H1 (cell line): Measurements from ENCODE around the gene MYL5. TPM values are rescaled to one million over a fixed set of nuclear protein-coding genes. Genes with fewer than 3 reads are reported as not detected.

Source experiments
- CTCF ChIA-PET: fragments of 300-600 bp; sonication (Branson Sonifier 250); formaldehyde crosslinking; loops from one replicate; lab custom pipeline; 2021; ENCODE audit not compliant: partially characterized antibody; lab: Charles Lee
- POLR2A ChIA-PET: fragments of 300-600 bp; sonication (Branson Sonifier 250); formaldehyde crosslinking; loops from one replicate; lab custom pipeline; 2021; ENCODE audit warnings: inconsistent platforms; ENCODE audit not compliant: partially characterized antibody; lab: Charles Lee
- DNase-seq, 2 experiments: peaks; one replicate each; pipeline versions ENCODE4 v3.0.0 to v3.0.0-alpha.2; 2010 to 2022; ENCODE audit warnings: low spot score in 2 of 2, low read depth in 1 of 2, mixed read lengths in 1 of 2
- FAIRE-seq: peaks from 2 replicates; lab custom pipeline; 2011; peaks lifted over from hg19 to GRCh38; lab: Jason Lieb, UNC
- H2AFZ ChIP-seq: 2 replicates; pipeline ENCODE4 v1.8.1; 2012; ENCODE audit warnings: low read length, inconsistent platforms
- H2AK5ac ChIP-seq: 2 replicates; pipeline ENCODE4 v1.6.1; 2013; ENCODE audit warnings: low read depth, low read length
- H2BK120ac ChIP-seq: replicated peaks from 2 replicates; pipeline ENCODE3; 2013; ENCODE audit warnings: low read depth, low read length, inconsistent platforms
- H2BK12ac ChIP-seq: 2 replicates; pipeline ENCODE4 v1.6.1; 2013; ENCODE audit warnings: low read depth, low read length
- H2BK15ac ChIP-seq: 2 replicates; pipeline ENCODE4 v1.6.1; 2013; ENCODE audit warnings: low read length
- H2BK20ac ChIP-seq: 2 replicates; pipeline ENCODE4 v1.6.1; 2013; ENCODE audit warnings: low read length
- H2BK5ac ChIP-seq: 2 replicates; pipeline ENCODE4 v1.6.1; 2013; ENCODE audit warnings: low read depth, low read length
- H3K14ac ChIP-seq: 2 replicates; pipeline ENCODE4 v1.6.1; 2013; ENCODE audit warnings: inconsistent platforms; ENCODE audit not compliant: insufficient read length
- H3K18ac ChIP-seq: 2 replicates; pipeline ENCODE4 v1.6.1; 2013; ENCODE audit warnings: low read length; ENCODE audit errors: extremely low read depth
- H3K23ac ChIP-seq: 2 replicates; pipeline ENCODE4 v1.6.1; 2013; ENCODE audit warnings: inconsistent platforms; ENCODE audit not compliant: insufficient read length
- H3K23me2 ChIP-seq: 2 replicates; pipeline ENCODE4 v1.6.1; 2013; ENCODE audit warnings: low read depth, low read length
- H3K27ac ChIP-seq: 2 replicates; pipeline ENCODE4 v1.6.1; 2011; ENCODE audit warnings: low read depth, low read length, inconsistent platforms
- H3K27me3 ChIP-seq, 4 experiments: replicated peaks in 1 of 4; 1 replicate in 1 of 4; 2 replicates in 3 of 4; pipeline versions ENCODE4 v1.6.1 to v1.8.1; 2011 to 2013; ENCODE audit warnings: low read length in 3 of 4, mild to moderate bottlenecking in 3 of 4, inconsistent platforms in 2 of 4, mixed read lengths in 2 of 4, moderate library complexity in 1 of 4; ENCODE audit not compliant: control insufficient read depth in 3 of 4, insufficient read depth in 3 of 4; ENCODE audit errors: extremely low read depth in 1 of 4
- H3K36me3 ChIP-seq, 4 experiments: 2 replicates each; pipeline versions ENCODE4 v1.6.1 to v1.8.1; 2011 to 2013; ENCODE audit warnings: mild to moderate bottlenecking in 4 of 4, low read length in 3 of 4, moderate library complexity in 2 of 4, control low read depth in 1 of 4, inconsistent platforms in 1 of 4; ENCODE audit not compliant: insufficient read depth in 4 of 4, control insufficient read depth in 2 of 4
- H3K4ac ChIP-seq: replicated peaks from 2 replicates; pipeline ENCODE3; 2013; ENCODE audit warnings: low read length, low read depth, mixed read lengths, inconsistent platforms; ENCODE audit not compliant: insufficient read length
- H3K4me1 ChIP-seq, 4 experiments: replicated peaks in 1 of 4; 1 replicate in 1 of 4; 2 replicates in 3 of 4; pipeline versions ENCODE4 v1.6.1 to v1.8.1; 2011 to 2013; ENCODE audit warnings: low read length in 3 of 4, inconsistent platforms in 2 of 4, mixed read lengths in 1 of 4; ENCODE audit not compliant: insufficient read depth in 4 of 4, control insufficient read depth in 3 of 4
- H3K4me2 ChIP-seq, 2 experiments: 2 replicates each; pipeline versions ENCODE4 v1.6.1 to v1.8.1; 2011 to 2013; ENCODE audit warnings: low read depth in 2 of 2, low read length in 2 of 2, control low read depth in 1 of 2, inconsistent platforms in 1 of 2, mild to moderate bottlenecking in 1 of 2; ENCODE audit not compliant: insufficient read depth in 1 of 2
- H3K4me3 ChIP-seq, 4 experiments: fragments of 200-600, 300-600 bp in 1 of 4; sonication (generic), shearing (Covaris generic), sonication (Bioruptor Twin) in 1 of 4; 2 replicates each; pipeline versions ENCODE4 v1.5.1 to v1.8.1; 2011 to 2016; ENCODE audit warnings: low read length in 4 of 4, low read depth in 3 of 4, control low read depth in 2 of 4, inconsistent platforms in 2 of 4, mild to moderate bottlenecking in 2 of 4, mixed read lengths in 1 of 4, moderate library complexity in 1 of 4; ENCODE audit not compliant: insufficient read depth in 2 of 4; ENCODE audit errors: extremely low read depth in 1 of 4
- H3K56ac ChIP-seq: replicated peaks from 2 replicates; pipeline ENCODE3; 2013; ENCODE audit warnings: low read depth, mild to moderate bottlenecking, mixed read lengths, low read length, inconsistent platforms; ENCODE audit not compliant: insufficient read length
- H3K79me1 ChIP-seq: 2 replicates; pipeline ENCODE4 v1.6.1; 2013; ENCODE audit warnings: low read depth, low read length, control low read depth
- H3K79me2 ChIP-seq, 2 experiments: 2 replicates each; pipeline versions ENCODE4 v1.6.1 to v1.8.1; 2012 to 2013; ENCODE audit warnings: low read length in 2 of 2, mild to moderate bottlenecking in 2 of 2, inconsistent platforms in 1 of 2; ENCODE audit not compliant: insufficient read depth in 2 of 2, control insufficient read depth in 1 of 2
- H3K9ac ChIP-seq, 4 experiments: replicated peaks in 1 of 4; 1 replicate in 1 of 4; 2 replicates in 3 of 4; pipeline versions ENCODE4 v1.6.1 to v1.8.1; 2011 to 2013; ENCODE audit warnings: low read depth in 3 of 4, low read length in 3 of 4, control low read depth in 2 of 4, mild to moderate bottlenecking in 2 of 4, moderate library complexity in 2 of 4, inconsistent platforms in 1 of 4; ENCODE audit errors: extremely low read depth in 1 of 4
- H3K9me3 ChIP-seq, 2 experiments: 2 replicates each; pipeline versions ENCODE4 v1.6.1 to v1.8.1; 2012 to 2013; ENCODE audit warnings: mild to moderate bottlenecking in 2 of 2, moderate library complexity in 2 of 2, control low read depth in 1 of 2, inconsistent platforms in 1 of 2, low read depth in 1 of 2, low read length in 1 of 2, mixed read lengths in 1 of 2; ENCODE audit not compliant: insufficient read depth in 2 of 2
- H4K20me1 ChIP-seq, 2 experiments: replicated peaks in 1 of 2; 2 replicates each; pipeline versions ENCODE3 to v1.8.1; 2011 to 2013; ENCODE audit warnings: inconsistent platforms in 2 of 2, low read length in 2 of 2, mild to moderate bottlenecking in 1 of 2; ENCODE audit not compliant: insufficient read depth in 2 of 2, control insufficient read depth in 1 of 2
- H4K5ac ChIP-seq: 2 replicates; pipeline ENCODE4 v1.6.1; 2013; ENCODE audit warnings: low read length, low read depth, mixed read lengths, inconsistent platforms; ENCODE audit not compliant: insufficient read length
- H4K8ac ChIP-seq: 2 replicates; pipeline ENCODE4 v1.8.0; 2013; ENCODE audit warnings: mild to moderate bottlenecking, moderate library complexity, low read length, inconsistent platforms; ENCODE audit not compliant: insufficient read depth; ENCODE audit errors: extremely low read depth
- H4K91ac ChIP-seq: replicated peaks from 2 replicates; pipeline ENCODE3; 2013; ENCODE audit warnings: low read length, mixed read lengths, inconsistent platforms; ENCODE audit not compliant: insufficient read length
- BACH1 ChIP-seq: IDR thresholded peaks from 2 replicates; pipeline ENCODE4 v1.6.1; 2012; ENCODE audit warnings: low read length, improper control_type of control experiment
- EP300 ChIP-seq, 2 experiments: IDR thresholded peaks; 1 replicate in 1 of 2; 2 replicates in 1 of 2; pipeline ENCODE4 v1.6.1; 2011 to 2012; ENCODE audit warnings: low read depth in 2 of 2, low read length in 2 of 2, mild to moderate bottlenecking in 2 of 2, borderline replicate concordance in 1 of 2, inconsistent platforms in 1 of 2, moderate library complexity in 1 of 2
- HDAC2 ChIP-seq, 2 experiments: fragments of 300-600 bp in 1 of 2; sonication (generic) in 1 of 2; IDR thresholded peaks; 2 replicates each; pipeline ENCODE4 v1.6.1; 2011 to 2012; ENCODE audit warnings: low read depth in 2 of 2, low read length in 2 of 2, mild to moderate bottlenecking in 2 of 2, moderate library complexity in 2 of 2, borderline replicate concordance in 1 of 2, inconsistent platforms in 1 of 2
- HDAC6 ChIP-seq: IDR thresholded peaks from one replicate; pipeline ENCODE4 v1.7.1; 2012; ENCODE audit warnings: low read depth, mild to moderate bottlenecking, inconsistent platforms, low read length, moderate library complexity
- SIRT6 ChIP-seq: IDR thresholded peaks from one replicate; pipeline ENCODE4 v1.7.1; 2012; ENCODE audit warnings: low read length, inconsistent platforms
- WGBS, 2 experiments: shearing (Covaris generic) in 1 of 2; methylation state at CpG; one replicate each; pipeline versions ENCODE4 v1.1.6 to v1.1.7; 2013 to 2015; ENCODE audit warnings: low lambda C conversion rate in 2 of 2, mixed read lengths in 2 of 2, inconsistent platforms in 1 of 2, low coverage in 1 of 2, missing lambda C conversion rate in 1 of 2; ENCODE audit not compliant: insufficient replicate concordance in 2 of 2, insufficient coverage in 1 of 2, insufficient read length in 1 of 2; ENCODE audit errors: extremely low coverage in 1 of 2, missing lambda C conversion rate in 1 of 2; 5-methylcytosine and 5-hydroxymethylcytosine counted together
- polyA plus RNA-seq, 7 experiments: library from polyadenylated mRNA; depleted of rRNA in 3 of 7; stranded (reverse) in 5 of 7; unstranded in 2 of 7; fragments of >200 nt in 5 of 7; fragments of 200-250 nt in 2 of 7; gene quantifications; 1 replicate in 5 of 7; 2 replicates in 1 of 7; 4 replicates in 1 of 7; pipeline versions ENCODE4 v1.2.1 to v1.2.3, GENCODE V29; 2011 to 2013; ENCODE audit warnings: missing spikeins in 2 of 7, mixed read lengths in 2 of 7
- total RNA-seq: library from RNA; stranded (reverse); fragmentation: NEBNext Ultra II Directional; extraction: Animal tissue kit (Norgen Biotek cat#: 25700); gene quantifications from 2 replicates; pipeline ENCODE4 v1.2.1, GENCODE V29; 2021

MYL5 gene
- total and polyA plus RNA-seq, 2 of the 8 experiments (the other 6 are each of a cell fraction or from before 2014, with no cell fraction given) = 5.7 to 6.8 TPM

GRCh38 chr4:646460-646859, 27.9 kb upstream of the MYL5 start:
- Histone ChIP-seq H3K14ac (no peak overlapping the region), H3K27ac (no peak overlapping the region), H3K4ac (no peak overlapping the region), H3K9ac (no peak overlapping the region), H3K36me3 (no peaks in the 10 kb centered on the region), H3K9me3 (peaks cover 0 to under 1% of the 10 kb centered on the region in 2 experiments; a peak in 1 of 4 replicates), H2BK5ac (no peak overlapping the region), H3K56ac (no peak overlapping the region), H3K4me2 (no peak overlapping the region), H4K8ac (no peak overlapping the region; the same call in 1 of the 2 replicates), H3K4me3 (no peak overlapping the region), H4K5ac (no peak overlapping the region), H2BK15ac (no peak overlapping the region), H2BK120ac (no peak overlapping the region), H3K23ac (no peak overlapping the region), H3K18ac (no peak overlapping the region), H3K79me2 (no peaks in the 10 kb centered on the region), H3K27me3 (no peaks in the 10 kb centered on the region), H4K91ac (no peak overlapping the region), H2BK20ac (no peak overlapping the region), H2BK12ac (no peak overlapping the region), H2AFZ (no peak overlapping the region), H3K23me2 (no peaks in the 10 kb centered on the region), H3K4me1 (peaks cover 0 to 5% (median 0%) of the 10 kb centered on the region in 4 experiments; a peak in 1 of 7 replicates), H4K20me1 (no peaks in the 10 kb centered on the region), H3K79me1 (no peaks in the 10 kb centered on the region), H2AK5ac (no peak overlapping the region)
- CTCF ChIA-PET = interaction anchor here (0.8 kb wide), 1 partner anchor 67 kb away, joined by 3 read pairs; no protein-coding TSS in a partner anchor
- POLR2A ChIA-PET = interaction anchor here (0.6 kb wide), 1 partner anchor 10 kb away, joined by 3 read pairs; no protein-coding TSS in a partner anchor
- WGBS, 2 experiments = 96% methylated on average over 32 of the region's 32 CpGs; no CpG with 5 or more reads in 1 of the 2 experiments
- DNase-seq (no peak), FAIRE-seq (no peak)
- no peak for TF ChIP-seq EP300 (IDR thresholded peaks at IDR 0.05; ENCODE audit: borderline replicate concordance in 1 of 2, low read depth in 2 of 2, low read length in 2 of 2)
- TF ChIP-seq HDAC2 (IDR thresholded peaks at IDR 0.05; ENCODE audit: borderline replicate concordance in 1 of 2, low read depth in 2 of 2, low read length in 2 of 2) = no peak
- TF ChIP-seq HDAC6 = no peak
- no peak for TF ChIP-seq BACH1
- no peak for TF ChIP-seq SIRT6
